Measurements from ENCODE around the gene BCL2L15.
A peak's percentile ranks its signal among the peaks of the same experiment; 100 is the strongest.

Gene BCL2L15

GRCh38 chr1:113931451-113931851 lies 44.1 kb upstream of the BCL2L15 start:
- peaks cover 57% of the 10 kb centered on the region for H3K4me1 Mint-ChIP-seq
- peak overlapping the region; percentile 97 for H3K4me3 Mint-ChIP-seq

GRCh38 chr1:113930499-113931161 lies 43.2 kb upstream of the BCL2L15 start:
- peak overlapping the region; percentile 99 for H3K27ac Mint-ChIP-seq
- DNase-seq: peak; percentile 11
- H3K36me3 Mint-ChIP-seq (ENCODE audit: low read depth): peaks cover 4% of the 10 kb centered on the region
- no peak for TF ChIP-seq CTCF (IDR thresholded peaks at IDR 0.05)
- peak overlapping the region; percentile 97 for H3K4me3 Mint-ChIP-seq
- H3K4me1 Mint-ChIP-seq: peaks cover 57% of the 10 kb centered on the region
- H3K9me3 Mint-ChIP-seq: no peaks in the 10 kb centered on the region
- H3K27me3 Mint-ChIP-seq (ENCODE audit: low read depth, poor library complexity): peaks cover 10% of the 10 kb centered on the region

More at GRCh38 chr1:113931451-113931851, 44.1 kb upstream of the BCL2L15 start:
- no peak for DNase-seq
- peaks cover 4% of the 10 kb centered on the region for H3K36me3 Mint-ChIP-seq (ENCODE audit: low read depth)
- peak overlapping the region; percentile 99 for H3K27ac Mint-ChIP-seq
- no peaks in the 10 kb centered on the region for H3K9me3 Mint-ChIP-seq
- H3K27me3 Mint-ChIP-seq (ENCODE audit: low read depth, poor library complexity): peaks cover 7% of the 10 kb centered on the region
- no peak for TF ChIP-seq CTCF (IDR thresholded peaks at IDR 0.05)

GRCh38 chr1:113929750-113930498 lies 42.5 kb upstream of the BCL2L15 start:
- DNase-seq: no peak
- Mint-ChIP-seq H3K4me3 (peak overlapping the region; percentile 97), H3K9me3 (no peaks in the 10 kb centered on the region), H3K36me3 (ENCODE audit: low read depth) (peaks cover 4% of the 10 kb centered on the region), H3K27me3 (ENCODE audit: low read depth, poor library complexity) (peaks cover 17% of the 10 kb centered on the region), H3K4me1 (peaks cover 57% of the 10 kb centered on the region), H3K27ac (peak overlapping the region; percentile 99)
- no peak for TF ChIP-seq CTCF (IDR thresholded peaks at IDR 0.05)

GRCh38 chr1:113928941-113929749 lies 41.8 kb upstream of the BCL2L15 start, which contains the start of gene HIPK1:
Gene HIPK1, plus strand, starts transcription at chr1:113929324.
- Mint-ChIP-seq H3K36me3 (ENCODE audit: low read depth) (peaks cover 4% of the 10 kb centered on the region), H3K9me3 (no peaks in the 10 kb centered on the region), H3K4me1 (peaks cover 55% of the 10 kb centered on the region), H3K4me3 (peak within 1 kb of the TSS; percentile 97), H3K27me3 (ENCODE audit: low read depth, poor library complexity) (peaks cover 25% of the 10 kb centered on the region), H3K27ac (peak within 1 kb of the TSS; percentile 99)
- DNase-seq: peak; percentile 95
- no peak for TF ChIP-seq CTCF (IDR thresholded peaks at IDR 0.05)

GRCh38 chr1:113928187-113928930 lies 41.0 kb upstream of the BCL2L15 start:
- peak overlapping the region; percentile 91 for H3K4me3 Mint-ChIP-seq
- H3K36me3 Mint-ChIP-seq (ENCODE audit: low read depth): no peaks in the 10 kb centered on the region
- no peak for TF ChIP-seq CTCF (IDR thresholded peaks at IDR 0.05)
- H3K9me3 Mint-ChIP-seq: no peaks in the 10 kb centered on the region
- peaks cover 48% of the 10 kb centered on the region for H3K4me1 Mint-ChIP-seq
- DNase-seq: no peak
- H3K27me3 Mint-ChIP-seq (ENCODE audit: low read depth, poor library complexity): peaks cover 32% of the 10 kb centered on the region
- H3K27ac Mint-ChIP-seq: peak overlapping the region; percentile 96
